GM13977 (cell line): ENCODE measurements around the gene LCOR.

Experiments used
- DNase-seq: peaks from one replicate; pipeline ENCODE4 v3.0.0; 2012; ENCODE audit warnings: low spot score
- in situ Hi-C: fragments of 300-500 bp; cut with MboI; formaldehyde crosslinking; loops from one replicate; pipeline ENCODE4 v1.12.0; 2022; ENCODE audit warnings: low sequenced_read_pairs, low pct_unique_long_range_greater_than_20kb, mixed read lengths, inconsistent platforms; ENCODE audit not compliant: unreplicated experiment
- TF ChIP-seq, protein P1 (sequence below): IDR thresholded peaks from 2 replicates; pipeline ENCODE4 v1.5.1; 2012; ENCODE audit warnings: mild to moderate bottlenecking, control low read depth; ENCODE audit not compliant: insufficient read depth; ENCODE audit errors: extremely low read depth, missing control alignments

The LCOR gene

DNA sequence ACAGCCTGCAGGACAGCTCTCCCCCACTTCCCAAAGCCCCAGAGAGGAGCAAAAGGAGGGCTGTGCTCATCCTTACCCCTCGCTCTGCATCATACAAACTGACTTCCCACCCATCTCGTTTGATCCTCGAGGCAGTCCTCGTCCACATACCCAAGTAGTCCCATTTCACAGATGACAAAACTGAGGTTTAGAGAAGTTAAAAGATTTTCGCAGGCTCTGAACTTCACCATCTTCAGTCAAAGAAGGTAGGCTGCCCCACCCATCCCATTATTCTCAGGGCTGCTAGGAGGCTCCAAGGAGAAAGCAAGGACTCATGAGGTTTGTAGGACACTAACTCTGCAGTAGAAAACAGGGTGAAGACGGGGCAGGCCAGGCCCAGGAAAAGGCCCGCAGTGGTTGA, 206.6 kb downstream of the LCOR start:
- DNase-seq, result no peak
- TF ChIP-seq, protein P1, sequence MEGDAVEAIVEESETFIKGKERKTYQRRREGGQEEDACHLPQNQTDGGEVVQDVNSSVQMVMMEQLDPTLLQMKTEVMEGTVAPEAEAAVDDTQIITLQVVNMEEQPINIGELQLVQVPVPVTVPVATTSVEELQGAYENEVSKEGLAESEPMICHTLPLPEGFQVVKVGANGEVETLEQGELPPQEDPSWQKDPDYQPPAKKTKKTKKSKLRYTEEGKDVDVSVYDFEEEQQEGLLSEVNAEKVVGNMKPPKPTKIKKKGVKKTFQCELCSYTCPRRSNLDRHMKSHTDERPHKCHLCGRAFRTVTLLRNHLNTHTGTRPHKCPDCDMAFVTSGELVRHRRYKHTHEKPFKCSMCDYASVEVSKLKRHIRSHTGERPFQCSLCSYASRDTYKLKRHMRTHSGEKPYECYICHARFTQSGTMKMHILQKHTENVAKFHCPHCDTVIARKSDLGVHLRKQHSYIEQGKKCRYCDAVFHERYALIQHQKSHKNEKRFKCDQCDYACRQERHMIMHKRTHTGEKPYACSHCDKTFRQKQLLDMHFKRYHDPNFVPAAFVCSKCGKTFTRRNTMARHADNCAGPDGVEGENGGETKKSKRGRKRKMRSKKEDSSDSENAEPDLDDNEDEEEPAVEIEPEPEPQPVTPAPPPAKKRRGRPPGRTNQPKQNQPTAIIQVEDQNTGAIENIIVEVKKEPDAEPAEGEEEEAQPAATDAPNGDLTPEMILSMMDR, result no peak
- in situ Hi-C loops, result loop anchor here (25.0 kb wide), 1 partner anchor 651 kb away; no protein-coding TSS in a partner anchor

DNA sequence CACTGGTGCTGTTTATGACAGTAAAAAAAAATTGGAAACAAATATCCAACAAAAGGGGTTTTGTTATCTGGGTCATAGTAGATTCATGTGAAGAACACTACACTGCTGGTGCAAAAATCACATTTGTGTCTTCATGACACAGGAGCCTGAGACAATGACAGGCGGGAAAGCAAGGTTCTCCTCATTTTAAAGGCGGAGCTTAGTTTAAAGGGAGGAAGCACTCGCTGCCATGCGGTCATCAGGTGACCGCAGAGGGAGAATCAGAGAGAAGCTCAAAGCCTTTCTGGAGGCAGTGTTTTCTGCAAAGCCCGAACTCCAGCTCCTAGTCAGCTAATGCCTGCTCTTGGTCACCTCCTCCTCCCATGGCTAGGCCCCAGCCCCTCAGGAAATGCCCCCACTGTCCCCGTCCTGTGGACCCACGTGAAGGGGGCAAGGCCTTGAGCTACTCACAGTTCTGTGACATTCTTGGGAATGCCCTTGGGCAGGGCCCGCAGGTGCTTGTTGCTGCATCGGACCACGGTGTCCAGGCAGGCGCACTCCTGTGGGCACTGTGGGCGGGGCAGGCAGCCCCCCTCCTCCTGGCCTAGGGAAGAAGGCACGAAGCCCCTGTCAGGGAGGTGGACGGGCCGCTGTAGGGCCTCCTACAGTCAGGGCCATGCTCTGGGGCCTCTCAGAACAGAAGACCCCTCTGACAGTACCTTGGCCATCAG, 207.6 kb downstream of the LCOR start:
- TF ChIP-seq, protein P1, result no peak
- no peak for DNase-seq
- in situ Hi-C loops, result loop anchor here (25.0 kb wide), 1 partner anchor 652 kb away; no protein-coding TSS in a partner anchor

DNA sequence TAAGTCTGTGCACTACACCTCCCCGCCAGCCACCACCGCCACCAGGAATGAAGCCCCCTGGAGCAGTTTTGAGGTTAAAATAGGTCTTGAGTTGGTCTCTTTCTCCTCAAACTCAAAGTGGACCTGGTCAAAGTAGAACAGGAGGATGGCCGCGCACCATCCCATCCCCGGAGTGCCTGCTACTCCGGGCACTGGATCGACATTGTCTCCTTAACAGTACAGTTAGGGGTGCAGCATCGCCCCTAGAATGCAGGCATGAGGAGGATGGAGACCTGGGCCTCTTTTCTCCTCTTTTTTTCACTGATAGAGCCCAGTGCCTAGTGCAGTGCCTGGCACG, 208.1 kb downstream of the LCOR start:
- TF ChIP-seq, protein P1, result no peak
- DNase-seq, result no peak
- in situ Hi-C loops, result loop anchor here (25.0 kb wide), 1 partner anchor 653 kb away; no protein-coding TSS in a partner anchor

DNA sequence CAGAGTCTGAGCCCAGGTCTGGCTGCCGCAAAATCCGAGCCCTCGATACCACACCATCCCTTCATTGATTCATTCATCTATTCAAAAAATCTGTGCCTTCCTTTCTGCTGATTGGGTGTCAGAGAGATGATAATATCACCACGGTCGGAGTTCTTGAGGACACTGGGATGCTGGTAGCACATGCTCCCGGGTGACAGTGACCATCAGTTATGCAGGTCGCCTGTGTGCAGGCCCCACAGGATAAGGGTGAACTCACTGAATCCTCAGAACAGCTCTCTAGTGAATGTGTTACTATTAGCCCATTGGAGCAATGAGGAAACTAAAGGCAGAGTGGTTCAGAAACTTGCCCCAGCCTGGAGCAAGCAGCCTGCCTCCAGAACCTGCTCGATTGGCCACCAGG, 208.6 kb downstream of the LCOR start:
- TF ChIP-seq, protein P1, result no peak
- no peak for DNase-seq
- in situ Hi-C loops, result loop anchor here (25.0 kb wide), 1 partner anchor 653 kb away; no protein-coding TSS in a partner anchor

DNA sequence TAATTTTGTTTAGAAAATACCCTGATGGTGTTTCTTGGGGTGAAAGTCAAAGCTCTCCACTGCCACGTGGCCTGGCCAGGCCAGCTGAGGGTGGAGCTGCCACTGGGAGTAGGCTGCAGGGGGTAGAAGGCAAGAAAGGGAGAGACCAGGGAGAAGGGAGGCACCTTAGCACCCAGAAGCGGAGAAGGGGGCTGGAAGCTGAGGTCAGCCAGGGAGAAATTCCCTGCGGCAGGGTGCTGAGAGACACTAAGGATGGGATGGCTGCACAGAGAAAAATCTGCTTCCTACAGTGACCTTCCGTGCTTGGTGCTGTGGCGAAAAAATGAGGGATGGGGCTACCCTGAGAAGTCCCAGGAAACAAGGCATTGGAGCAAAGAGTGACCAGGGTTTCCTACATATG, 210.0 kb downstream of the LCOR start:
- in situ Hi-C loops, result loop anchor here (25.0 kb wide), 1 partner anchor 655 kb away; no protein-coding TSS in a partner anchor
- no peak for DNase-seq
- TF ChIP-seq, protein P1, result no peak

DNA sequence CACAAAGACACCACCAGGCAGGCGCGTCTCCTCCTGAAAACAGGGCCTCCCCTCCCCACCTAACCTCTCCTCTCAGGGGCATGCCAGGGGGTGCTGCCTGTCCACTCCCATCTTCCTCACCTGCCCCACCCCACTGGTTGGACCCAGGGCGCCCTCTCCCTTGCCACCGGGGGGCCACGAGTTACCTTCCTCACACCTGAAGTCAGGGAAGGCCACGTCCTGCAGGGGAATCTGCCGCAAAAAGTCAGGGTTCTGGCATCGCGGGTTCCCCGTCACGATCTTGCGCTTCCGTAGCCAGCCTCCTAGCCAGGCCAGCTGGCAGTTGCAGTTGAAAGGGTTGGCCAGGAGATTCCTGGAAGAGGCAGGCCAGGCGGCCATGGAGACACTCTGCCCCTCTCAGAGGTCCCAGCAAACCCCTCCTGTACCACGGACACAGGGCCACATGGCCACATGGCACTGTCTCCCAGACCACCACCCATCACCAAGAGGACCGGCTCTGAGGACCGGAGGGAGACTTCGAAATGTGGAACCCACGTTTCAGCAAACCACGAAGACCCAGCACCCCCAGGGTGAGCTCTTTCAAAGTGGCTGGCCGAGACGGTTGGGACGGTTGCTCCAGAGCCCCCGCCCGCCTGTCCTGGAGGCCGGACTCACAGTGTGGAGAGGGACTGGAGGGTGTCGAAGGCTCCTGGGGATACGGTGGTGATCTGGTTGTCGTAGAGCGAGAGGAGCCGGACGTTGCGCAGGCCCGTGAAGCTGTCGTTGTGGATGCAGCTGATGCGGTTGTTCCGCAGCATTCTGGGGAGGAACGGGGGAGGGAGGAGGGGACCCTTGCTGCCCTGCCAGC, 210.8 kb downstream of the LCOR start:
- DNase-seq, result no peak
- in situ Hi-C loops, result loop anchor here (25.0 kb wide), 1 partner anchor 656 kb away; no protein-coding TSS in a partner anchor
- TF ChIP-seq, protein P1, result no peak
